ENCODE measurements around the gene TERT.

GRCh38 chr5:1316588-1317340 lies 21.9 kb upstream of the TERT start:
- TF ChIP-seq POLR2AphosphoS5 (IDR thresholded peaks at IDR 0.05) (no peak), CTCF (IDR thresholded peaks at IDR 0.05) (no peak), POLR2A (IDR thresholded peaks at IDR 0.05) (no peak)
